ENCODE results near the gene ARMC8. TPM values are rescaled to one million over a fixed set of nuclear protein-coding genes. Genes with fewer than 3 reads are reported as not detected.
A peak's percentile ranks its signal among the peaks of the same experiment; 100 is the strongest.

The ARMC8 gene
- polyA plus RNA-seq, 1 donor from 2014 or later = 90.6 TPM

DNA sequence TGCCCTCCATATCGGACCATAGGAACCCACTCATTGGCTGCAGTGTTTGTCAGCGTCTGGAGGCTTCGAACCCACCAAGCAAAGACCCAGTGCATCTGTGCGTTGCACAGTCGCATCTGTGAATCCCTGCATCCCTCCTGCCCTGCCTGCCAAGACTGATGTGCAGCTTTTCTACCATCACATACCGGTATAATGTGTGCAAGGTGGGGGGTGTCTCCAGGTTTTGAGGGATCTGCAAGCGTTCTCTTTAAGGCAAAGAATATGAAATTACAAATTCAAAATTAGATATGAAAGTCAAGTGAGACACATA is 142.8 kb downstream of the ARMC8 start:
- H3K4me2 ChIP-seq (ENCODE audit: low read length) = peak overlapping the region; percentile 40
- no peaks in the 10 kb centered on the region for H3K36me3 ChIP-seq (ENCODE audit: insufficient read depth, low read length)
- H3K79me2 ChIP-seq (replicated peaks; ENCODE audit: insufficient read depth, low read length) = peaks cover 4% of the 10 kb centered on the region
- H3K9me3 ChIP-seq (ENCODE audit: low read length) = no peaks in the 10 kb centered on the region
- H2AFZ ChIP-seq (ENCODE audit: low read depth, low read length) = peak overlapping the region; percentile 40
- peak overlapping the region; percentile 46 for H3K9ac ChIP-seq (ENCODE audit: low read length)
- H3K9me2 ChIP-seq (ENCODE audit: insufficient read depth, low read length) = no peaks in the 10 kb centered on the region
- H3K4me3 ChIP-seq (ENCODE audit: low read length) = peak overlapping the region; percentile 81
- no peak for TF ChIP-seq EP300 (conservative IDR thresholded peaks at IDR 0.05; ENCODE audit: poor library complexity, severe bottlenecking)
- TF ChIP-seq POLR2AphosphoS5 (IDR thresholded peaks at IDR 0.05) = peak; percentile 64
- peak; percentile 1 for TF ChIP-seq SMC3 (conservative IDR thresholded peaks at IDR 0.05; ENCODE audit: poor library complexity)
- no peak for TF ChIP-seq MXI1 (conservative IDR thresholded peaks at IDR 0.05; ENCODE audit: poor library complexity, severe bottlenecking)
- no peak for TF ChIP-seq EZH2 (IDR thresholded peaks at IDR 0.05; ENCODE audit: borderline replicate concordance, insufficient read depth, low read length, poor library complexity, severe bottlenecking)
- TF ChIP-seq, protein P1, sequence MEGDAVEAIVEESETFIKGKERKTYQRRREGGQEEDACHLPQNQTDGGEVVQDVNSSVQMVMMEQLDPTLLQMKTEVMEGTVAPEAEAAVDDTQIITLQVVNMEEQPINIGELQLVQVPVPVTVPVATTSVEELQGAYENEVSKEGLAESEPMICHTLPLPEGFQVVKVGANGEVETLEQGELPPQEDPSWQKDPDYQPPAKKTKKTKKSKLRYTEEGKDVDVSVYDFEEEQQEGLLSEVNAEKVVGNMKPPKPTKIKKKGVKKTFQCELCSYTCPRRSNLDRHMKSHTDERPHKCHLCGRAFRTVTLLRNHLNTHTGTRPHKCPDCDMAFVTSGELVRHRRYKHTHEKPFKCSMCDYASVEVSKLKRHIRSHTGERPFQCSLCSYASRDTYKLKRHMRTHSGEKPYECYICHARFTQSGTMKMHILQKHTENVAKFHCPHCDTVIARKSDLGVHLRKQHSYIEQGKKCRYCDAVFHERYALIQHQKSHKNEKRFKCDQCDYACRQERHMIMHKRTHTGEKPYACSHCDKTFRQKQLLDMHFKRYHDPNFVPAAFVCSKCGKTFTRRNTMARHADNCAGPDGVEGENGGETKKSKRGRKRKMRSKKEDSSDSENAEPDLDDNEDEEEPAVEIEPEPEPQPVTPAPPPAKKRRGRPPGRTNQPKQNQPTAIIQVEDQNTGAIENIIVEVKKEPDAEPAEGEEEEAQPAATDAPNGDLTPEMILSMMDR (IDR thresholded peaks at IDR 0.05; ENCODE audit: poor library complexity, severe bottlenecking) = no peak
- peak; percentile 18 for TF ChIP-seq RAD21 (conservative IDR thresholded peaks at IDR 0.05)
- TF ChIP-seq, protein P2, sequence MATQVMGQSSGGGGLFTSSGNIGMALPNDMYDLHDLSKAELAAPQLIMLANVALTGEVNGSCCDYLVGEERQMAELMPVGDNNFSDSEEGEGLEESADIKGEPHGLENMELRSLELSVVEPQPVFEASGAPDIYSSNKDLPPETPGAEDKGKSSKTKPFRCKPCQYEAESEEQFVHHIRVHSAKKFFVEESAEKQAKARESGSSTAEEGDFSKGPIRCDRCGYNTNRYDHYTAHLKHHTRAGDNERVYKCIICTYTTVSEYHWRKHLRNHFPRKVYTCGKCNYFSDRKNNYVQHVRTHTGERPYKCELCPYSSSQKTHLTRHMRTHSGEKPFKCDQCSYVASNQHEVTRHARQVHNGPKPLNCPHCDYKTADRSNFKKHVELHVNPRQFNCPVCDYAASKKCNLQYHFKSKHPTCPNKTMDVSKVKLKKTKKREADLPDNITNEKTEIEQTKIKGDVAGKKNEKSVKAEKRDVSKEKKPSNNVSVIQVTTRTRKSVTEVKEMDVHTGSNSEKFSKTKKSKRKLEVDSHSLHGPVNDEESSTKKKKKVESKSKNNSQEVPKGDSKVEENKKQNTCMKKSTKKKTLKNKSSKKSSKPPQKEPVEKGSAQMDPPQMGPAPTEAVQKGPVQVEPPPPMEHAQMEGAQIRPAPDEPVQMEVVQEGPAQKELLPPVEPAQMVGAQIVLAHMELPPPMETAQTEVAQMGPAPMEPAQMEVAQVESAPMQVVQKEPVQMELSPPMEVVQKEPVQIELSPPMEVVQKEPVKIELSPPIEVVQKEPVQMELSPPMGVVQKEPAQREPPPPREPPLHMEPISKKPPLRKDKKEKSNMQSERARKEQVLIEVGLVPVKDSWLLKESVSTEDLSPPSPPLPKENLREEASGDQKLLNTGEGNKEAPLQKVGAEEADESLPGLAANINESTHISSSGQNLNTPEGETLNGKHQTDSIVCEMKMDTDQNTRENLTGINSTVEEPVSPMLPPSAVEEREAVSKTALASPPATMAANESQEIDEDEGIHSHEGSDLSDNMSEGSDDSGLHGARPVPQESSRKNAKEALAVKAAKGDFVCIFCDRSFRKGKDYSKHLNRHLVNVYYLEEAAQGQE (IDR thresholded peaks at IDR 0.05; ENCODE audit: borderline replicate concordance) = peak; percentile 31
- TF ChIP-seq TAF1 (IDR thresholded peaks at IDR 0.05; ENCODE audit: low read depth) = no peak
- H3K27me3 ChIP-seq (ENCODE audit: insufficient read depth, low read depth, low read length) = no peaks in the 10 kb centered on the region
- peak overlapping the region; percentile 90 for H3K27ac ChIP-seq (ENCODE audit: low read length)
- H4K20me1 ChIP-seq (ENCODE audit: insufficient read depth) = no peaks in the 10 kb centered on the region
- H3F3A ChIP-seq (ENCODE audit: insufficient read depth, low read length, poor library complexity, severe bottlenecking) = peaks cover 4% of the 10 kb centered on the region

DNA sequence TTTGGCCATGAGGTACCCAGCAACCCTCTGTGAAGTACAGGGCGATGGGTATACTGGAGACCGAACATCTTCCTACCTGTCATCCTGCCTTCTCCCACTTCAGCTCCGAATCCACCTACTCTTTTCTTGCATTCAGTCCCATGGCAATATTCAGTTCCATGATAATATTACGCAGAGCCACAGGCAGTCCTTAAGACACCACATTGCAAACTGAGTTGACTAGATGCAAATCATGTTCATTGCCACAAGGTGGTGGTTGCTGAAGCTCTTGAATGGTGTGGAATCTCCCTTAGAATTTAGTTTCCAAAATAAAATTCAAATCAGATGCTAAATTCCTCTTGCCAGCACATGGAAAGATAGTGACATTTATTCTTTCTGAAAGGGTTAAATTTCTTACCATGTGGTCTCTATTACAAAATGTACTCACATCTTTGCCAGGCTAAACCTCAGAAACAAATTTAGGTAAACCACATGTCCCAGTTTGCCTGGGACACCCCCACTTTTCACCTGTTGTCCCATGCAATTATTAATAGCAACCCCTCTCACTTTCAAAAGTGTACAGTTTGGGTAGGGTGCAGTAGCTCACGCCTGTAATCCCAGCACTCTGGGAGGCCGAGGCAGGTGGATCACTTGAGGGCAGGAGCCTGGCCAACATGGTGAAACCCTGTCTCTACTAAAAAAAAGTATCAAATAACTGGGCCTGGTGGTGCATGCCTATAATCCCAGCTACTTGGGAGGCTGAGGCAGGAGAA is 144.2 kb downstream of the ARMC8 start:
- Histone ChIP-seq H4K20me1 (ENCODE audit: insufficient read depth) (no peaks in the 10 kb centered on the region), H3K9ac (ENCODE audit: low read length) (no peak overlapping the region), H2AFZ (ENCODE audit: low read depth, low read length) (no peak overlapping the region), H3K9me3 (ENCODE audit: low read length) (no peaks in the 10 kb centered on the region), H3F3A (ENCODE audit: insufficient read depth, low read length, poor library complexity, severe bottlenecking) (peaks cover 4% of the 10 kb centered on the region), H3K9me2 (ENCODE audit: insufficient read depth, low read length) (no peaks in the 10 kb centered on the region), H3K4me2 (ENCODE audit: low read length) (no peak overlapping the region), H3K79me2 (replicated peaks; ENCODE audit: insufficient read depth, low read length) (peaks cover 4% of the 10 kb centered on the region), H3K36me3 (ENCODE audit: insufficient read depth, low read length) (no peaks in the 10 kb centered on the region), H3K27ac (ENCODE audit: low read length) (no peak overlapping the region), H3K27me3 (ENCODE audit: insufficient read depth, low read depth, low read length) (no peaks in the 10 kb centered on the region), H3K4me3 (ENCODE audit: low read length) (no peak overlapping the region)
- TF ChIP-seq TAF1 (IDR thresholded peaks at IDR 0.05; ENCODE audit: low read depth) = no peak
- no peak for TF ChIP-seq SMC3 (conservative IDR thresholded peaks at IDR 0.05; ENCODE audit: poor library complexity)
- TF ChIP-seq EP300 (conservative IDR thresholded peaks at IDR 0.05; ENCODE audit: poor library complexity, severe bottlenecking) = no peak
- no peak for TF ChIP-seq MXI1 (conservative IDR thresholded peaks at IDR 0.05; ENCODE audit: poor library complexity, severe bottlenecking)
- no peak for TF ChIP-seq POLR2AphosphoS5 (IDR thresholded peaks at IDR 0.05)
- TF ChIP-seq, protein P1 (IDR thresholded peaks at IDR 0.05; ENCODE audit: poor library complexity, severe bottlenecking) = peak; percentile 36
- no peak for TF ChIP-seq EZH2 (IDR thresholded peaks at IDR 0.05; ENCODE audit: borderline replicate concordance, insufficient read depth, low read length, poor library complexity, severe bottlenecking)
- TF ChIP-seq, protein P2 (IDR thresholded peaks at IDR 0.05; ENCODE audit: borderline replicate concordance) = no peak
- no peak for TF ChIP-seq RAD21 (conservative IDR thresholded peaks at IDR 0.05)
